Pancreas (tissue), 10 donors: ENCODE data around the gene ANKRD33B. TPM values are rescaled to one million over a fixed set of nuclear protein-coding genes. Genes with fewer than 3 reads are reported as not detected.

Source experiments
- ATAC-seq, 4 donors: fragments of 200-7000 bp; cut with Tn5 transposase; one replicate each; pipeline versions ENCODE4 v1.8.0 to v1.9.1; 2020; ENCODE audit warnings: mild to moderate bottlenecking in 4 of 4, moderate library complexity in 4 of 4
- DNase-seq, 6 donors: peaks; one replicate each; pipeline ENCODE4 v3.0.0-alpha.2; 2020
- FAIRE-seq: peaks from 2 replicates; lab custom pipeline; 2012; peaks lifted over from hg19 to GRCh38; lab: Jason Lieb, UNC
- H3K27ac ChIP-seq, 4 donors: fragments of 200-600 bp; sonication (generic); 1 replicate in 3 of 4; 2 replicates in 1 of 4; pipeline versions ENCODE4 v1.5.0 to v1.8.0; 2020
- H3K27me3 ChIP-seq, 4 donors: fragments of 200-600 bp; one replicate each; pipeline ENCODE4 v1.8.0; 2021
- H3K36me3 ChIP-seq, 3 donors: fragments of 200-600 bp; sonication (generic) in 1 of 3; one replicate each; pipeline versions ENCODE4 v1.5.0 to v1.8.0; 2020 to 2021
- H3K4me1 ChIP-seq, 3 donors: fragments of 200-600 bp; one replicate each; pipeline ENCODE4 v1.8.0; 2021
- H3K4me3 ChIP-seq, 4 donors: fragments of 200-600 bp; sonication (generic) in 2 of 4; one replicate each; pipeline versions ENCODE4 v1.5.0 to v1.8.0; 2020 to 2021
- H3K9me3 ChIP-seq, 4 donors: fragments of 200-600 bp; one replicate each; pipeline ENCODE4 v1.8.0; 2021
- WGBS, 2 donors: extraction: QIAGEN DNeasy Blood & Tissue Kit; methylation state at CpG; one replicate each; pipeline ENCODE4 v1.1.7; 2013; 5-methylcytosine and 5-hydroxymethylcytosine counted together
- intact Hi-C, 3 donors: fragments of 100-400 bp; cut with DNase I; formaldehyde crosslinking; loops; one replicate each; pipeline versions ENCODE4 v1.11.1 to v1.14.2; 2022
- polyA plus RNA-seq, 2 donors: library from polyadenylated mRNA; stranded (reverse); fragments of 200-250 nt; gene quantifications; one replicate each; pipeline ENCODE4 v1.2.3, GENCODE V29; 2013
- total RNA-seq, 6 donors: library from RNA; stranded (reverse); fragmentation: NEBNext Ultra II Directional in 4 of 6; extraction: Animal tissue kit (Norgen Biotek cat#: 25700) in 4 of 6; gene quantifications; one replicate each; pipeline versions ENCODE4 v1.2.1 to v1.2.4, GENCODE V29; 2021 to 2023
- TF ChIP-seq, protein P1 (sequence below), 4 donors: fragments of 200-600 bp; sonication (generic) in 3 of 4; IDR thresholded peaks; one replicate each; pipeline versions ENCODE4 v1.5.0 to v1.8.0; 2021; ENCODE audit warnings: antibody characterized with exemption in 4 of 4
- donor health status: healthy with polysubstance abuse.
- donor health status: DM: no; HTN: no; CAD: no; lungs with moderate emphysema.
- donor health status: DM: no; HTN: no; CAD: no.
- donor health status: control.
- donor health status: control.
- donor health status: Bipolar disorder and iron deficiency.
- donor health status: DM: yes; HTN: yes; CAD: no.
- donor health status: DM: no; HTN: no; CAD: no.
- donor health status: DM: no; HTN: no; CAD: no.
- donor health status: DM: yes; HTN: yes; CAD: no.

The ANKRD33B gene
- total and polyA plus RNA-seq, 8 donors = 0.57 to 2.7 (median 1.1) TPM

DNA sequence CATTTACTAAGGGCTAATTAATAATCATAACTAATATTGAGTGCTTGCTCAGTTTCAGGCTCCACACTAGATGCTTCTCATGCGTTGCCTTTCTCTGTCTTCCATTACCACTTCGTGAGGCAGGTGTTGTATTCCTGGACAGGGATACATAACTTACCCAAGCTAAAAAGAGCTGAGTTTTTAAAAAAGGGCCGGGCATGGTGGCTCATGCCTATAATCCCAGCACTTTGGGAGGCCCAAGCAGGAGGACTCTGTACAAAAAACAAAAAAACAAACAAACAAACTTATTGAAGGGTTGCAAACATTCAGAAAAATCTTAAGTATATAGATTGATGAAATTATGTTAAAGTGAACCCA, 12.1 kb upstream of the ANKRD33B start:
- no peaks in the 10 kb centered on the region for H3K4me1 ChIP-seq
- intact Hi-C loops = no loop called here
- H3K9me3 ChIP-seq = no peaks in the 10 kb centered on the region
- ATAC-seq (peak in 1 of 4 donors; percentile 13), FAIRE-seq (no peak), DNase-seq (no peak)
- H3K4me3 ChIP-seq = no peak overlapping the region
- TF ChIP-seq, protein P1, sequence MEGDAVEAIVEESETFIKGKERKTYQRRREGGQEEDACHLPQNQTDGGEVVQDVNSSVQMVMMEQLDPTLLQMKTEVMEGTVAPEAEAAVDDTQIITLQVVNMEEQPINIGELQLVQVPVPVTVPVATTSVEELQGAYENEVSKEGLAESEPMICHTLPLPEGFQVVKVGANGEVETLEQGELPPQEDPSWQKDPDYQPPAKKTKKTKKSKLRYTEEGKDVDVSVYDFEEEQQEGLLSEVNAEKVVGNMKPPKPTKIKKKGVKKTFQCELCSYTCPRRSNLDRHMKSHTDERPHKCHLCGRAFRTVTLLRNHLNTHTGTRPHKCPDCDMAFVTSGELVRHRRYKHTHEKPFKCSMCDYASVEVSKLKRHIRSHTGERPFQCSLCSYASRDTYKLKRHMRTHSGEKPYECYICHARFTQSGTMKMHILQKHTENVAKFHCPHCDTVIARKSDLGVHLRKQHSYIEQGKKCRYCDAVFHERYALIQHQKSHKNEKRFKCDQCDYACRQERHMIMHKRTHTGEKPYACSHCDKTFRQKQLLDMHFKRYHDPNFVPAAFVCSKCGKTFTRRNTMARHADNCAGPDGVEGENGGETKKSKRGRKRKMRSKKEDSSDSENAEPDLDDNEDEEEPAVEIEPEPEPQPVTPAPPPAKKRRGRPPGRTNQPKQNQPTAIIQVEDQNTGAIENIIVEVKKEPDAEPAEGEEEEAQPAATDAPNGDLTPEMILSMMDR (IDR thresholded peaks at IDR 0.05) = no peak
- no peaks in the 10 kb centered on the region for H3K36me3 ChIP-seq
- H3K27ac ChIP-seq = peak overlapping the region; percentile 50 to 58 (median 51)
- 53% methylated on average over 3 of the region's 3 CpGs for WGBS, 2 donors
- no peaks in the 10 kb centered on the region for H3K27me3 ChIP-seq

DNA sequence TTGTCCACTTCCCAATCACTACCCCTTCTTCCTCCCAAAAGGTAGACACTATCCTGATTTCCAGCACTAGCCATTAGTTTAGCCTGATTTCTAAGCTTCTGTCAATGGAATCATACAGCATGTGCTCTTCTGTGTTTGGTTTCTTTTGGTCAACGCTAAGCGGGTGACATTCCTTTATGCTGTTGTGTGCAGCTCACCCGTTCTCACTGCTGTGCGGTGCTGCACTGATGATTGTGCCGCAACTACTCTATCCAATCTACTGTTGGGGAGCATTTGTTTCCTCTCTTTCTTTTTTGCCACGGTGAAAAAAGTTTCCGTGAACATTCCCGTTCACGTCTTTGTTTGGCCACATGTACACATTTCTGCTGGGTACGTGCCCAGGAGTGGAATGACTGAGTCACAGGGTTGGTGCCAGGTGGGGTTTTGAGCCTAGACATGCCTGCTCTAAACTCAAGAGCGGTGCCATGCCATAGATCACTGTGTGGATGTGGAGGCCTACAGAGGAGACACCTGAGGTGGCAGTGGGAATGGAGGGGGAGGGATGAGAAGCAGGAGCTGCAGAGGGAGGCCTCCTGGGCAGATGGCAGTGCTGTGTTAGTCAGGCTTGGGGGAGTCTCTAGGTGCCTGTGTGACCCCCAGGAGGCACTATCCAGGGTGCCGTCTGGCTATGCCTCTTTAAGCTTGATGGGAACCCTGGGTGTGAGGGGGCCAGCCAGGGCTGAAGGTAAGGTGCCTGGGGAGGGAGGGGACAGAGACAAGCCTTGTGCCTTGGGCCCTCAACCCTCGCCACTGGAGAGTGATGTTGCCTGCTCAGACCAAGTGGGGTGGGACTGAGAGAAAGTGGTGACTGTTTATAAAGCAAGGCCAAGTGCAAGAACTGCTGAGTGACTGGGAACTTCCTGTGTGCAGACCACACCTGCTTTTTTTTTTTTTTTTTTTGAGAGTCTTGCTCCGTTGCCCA, 11.4 kb upstream of the ANKRD33B start:
- H3K36me3 ChIP-seq = no peaks in the 10 kb centered on the region
- WGBS, 2 donors = 74 to 80% methylated on average over 14 of the region's 14 CpGs
- no peaks in the 10 kb centered on the region for H3K27me3 ChIP-seq
- intact Hi-C loops = no loop called here
- no peak overlapping the region for H3K4me3 ChIP-seq
- peak overlapping the region in 3 of 4 donors; percentile 50 to 58 (median 52) for H3K27ac ChIP-seq
- DNase-seq (no peak), ATAC-seq (no peak), FAIRE-seq (no peak)
- no peaks in the 10 kb centered on the region for H3K4me1 ChIP-seq
- TF ChIP-seq, protein P1 (IDR thresholded peaks at IDR 0.05) = no peak
- H3K9me3 ChIP-seq = no peaks in the 10 kb centered on the region

DNA sequence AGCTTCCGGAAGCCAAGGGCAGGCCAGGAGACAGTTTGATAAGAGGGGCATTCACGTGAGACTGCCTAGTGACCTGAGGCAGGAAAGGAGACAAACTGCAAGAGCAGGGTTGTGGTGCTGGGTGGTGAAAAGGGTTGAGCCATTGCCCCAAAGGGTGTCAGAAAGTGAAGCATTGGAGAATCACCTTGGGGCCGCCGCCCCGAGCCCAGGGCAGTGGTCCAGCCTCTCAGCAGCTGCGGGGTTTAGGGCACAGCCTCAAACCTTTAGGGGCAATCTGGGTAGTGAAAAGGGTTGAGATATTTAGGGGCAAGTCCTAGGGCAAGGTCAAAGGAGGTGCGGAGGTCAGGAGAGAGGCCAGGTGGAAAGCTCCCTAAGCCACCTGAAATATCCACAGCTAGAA, 10.4 kb upstream of the ANKRD33B start:
- intact Hi-C loops = no loop called here
- TF ChIP-seq, protein P1 (IDR thresholded peaks at IDR 0.05) = no peak
- WGBS, 2 donors = 80 to 85% methylated on average over 7 of the region's 7 CpGs
- DNase-seq (peak in 1 of 6 donors; percentile 30), FAIRE-seq (no peak), ATAC-seq (no peak)
- H3K4me1 ChIP-seq = no peaks in the 10 kb centered on the region
- no peaks in the 10 kb centered on the region for H3K36me3 ChIP-seq
- H3K27me3 ChIP-seq = no peaks in the 10 kb centered on the region
- no peak overlapping the region for H3K4me3 ChIP-seq
- no peak overlapping the region for H3K27ac ChIP-seq
- H3K9me3 ChIP-seq = no peaks in the 10 kb centered on the region

DNA sequence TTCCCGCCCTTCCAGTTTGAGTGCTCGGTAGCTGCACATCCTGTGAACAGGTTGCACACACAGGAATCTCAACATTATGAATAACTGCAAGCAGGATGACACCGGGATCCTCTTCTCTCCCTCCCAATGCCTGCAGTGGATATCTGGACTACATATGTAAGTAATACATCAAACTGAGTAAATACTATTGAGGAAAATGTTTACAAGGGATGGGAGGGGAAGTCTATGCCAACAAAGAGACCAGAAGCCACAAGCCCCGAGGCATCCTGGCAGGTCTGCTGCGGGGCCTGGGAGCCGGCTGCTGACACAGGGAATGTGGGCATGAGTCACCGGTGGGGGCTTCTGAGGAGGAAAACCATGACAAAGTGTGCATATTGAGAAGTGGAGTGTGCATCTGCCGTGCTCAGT, 8.6 kb upstream of the ANKRD33B start:
- Histone ChIP-seq H3K27me3 (no peaks in the 10 kb centered on the region), H3K4me3 (no peak overlapping the region), H3K27ac (no peak overlapping the region), H3K36me3 (no peaks in the 10 kb centered on the region), H3K9me3 (no peaks in the 10 kb centered on the region), H3K4me1 (no peaks in the 10 kb centered on the region)
- intact Hi-C loops = no loop called here
- TF ChIP-seq, protein P1 (IDR thresholded peaks at IDR 0.05) = no peak
- FAIRE-seq (no peak), ATAC-seq (no peak), DNase-seq (peak in 1 of 6 donors; percentile 45)
- 51 to 60% methylated on average over 8 of the region's 8 CpGs for WGBS, 2 donors
